Measurements from ENCODE around the gene LRRC36. TPM values are rescaled to one million over a fixed set of nuclear protein-coding genes. Genes with fewer than 3 reads are reported as not detected.

LRRC36 gene
- total and polyA plus RNA-seq, 2 of the 13 experiments (the other 11 are each of a cell fraction or from before 2014, with no cell fraction given): 0.12 to 0.15 TPM

- TF ChIP-seq IRF9 (CRISPR knock-in tag; IDR thresholded peaks at IDR 0.05; ENCODE audit: borderline replicate concordance) (peak; percentile 78; the same call in 1 of the 2 replicates), GMEB1 (CRISPR knock-in tag; IDR thresholded peaks at IDR 0.05; ENCODE audit: borderline replicate concordance) (peak; percentile 50), TFDP1 (CRISPR knock-in tag; IDR thresholded peaks at IDR 0.05; ENCODE audit: borderline replicate concordance) (no peak), ZNF33B (CRISPR knock-in tag; IDR thresholded peaks at IDR 0.05) (peak; percentile 52; the same call in 1 of the 2 replicates), NAIF1 (CRISPR knock-in tag; IDR thresholded peaks at IDR 0.05; ENCODE audit: borderline replicate concordance) (no peak), ZNF569 (CRISPR knock-in tag; IDR thresholded peaks at IDR 0.05; ENCODE audit: borderline replicate concordance) (no peak), MED13 (CRISPR knock-in tag; IDR thresholded peaks at IDR 0.05) (peak; percentile 55), HBP1 (CRISPR knock-in tag; IDR thresholded peaks at IDR 0.05; ENCODE audit: low read depth) (peak; percentile 66; the same call in 1 of the 2 replicates), ELK4 (CRISPR knock-in tag; IDR thresholded peaks at IDR 0.05; ENCODE audit: borderline replicate concordance) (no peak; the same call in 1 of the 2 replicates), ZBTB38 (CRISPR knock-in tag; IDR thresholded peaks at IDR 0.05) (0 out of 2 replicates have a peak, but pooled peaks have one; percentile 1), HNRNPH1 (optimal IDR thresholded peaks at IDR 0.05; ENCODE audit: low read depth, low read length) (no peak), TFE3 (CRISPR knock-in tag; IDR thresholded peaks at IDR 0.05) (no peak), ARNT2 (CRISPR knock-in tag; IDR thresholded peaks at IDR 0.05; ENCODE audit: low read depth) (peak; percentile 79), ZNF607 (CRISPR knock-in tag; IDR thresholded peaks at IDR 0.05; ENCODE audit: borderline replicate concordance) (peak; percentile 96), EP300 (IDR thresholded peaks at IDR 0.05; ENCODE audit: low read depth in 2 of 2, low read length in 2 of 2) (no peak), EP300 (CRISPR knock-in tag; IDR thresholded peaks at IDR 0.05; ENCODE audit: borderline replicate concordance) (no peak)
These were observed 89.5 kb downstream of the LRRC36 start, which contains the start of gene ZDHHC1 (continued) for GRCh38 chr16:67415872-67416793.
